ENCODE results near the gene MAST3. TPM values are rescaled to one million over a fixed set of nuclear protein-coding genes. Genes with fewer than 3 reads are reported as not detected.

Gene MAST3
- total and polyA plus RNA-seq, 2 of the 13 experiments (the other 11 are each of a cell fraction or from before 2014, with no cell fraction given), result 4.1 to 4.6 TPM

DNA sequence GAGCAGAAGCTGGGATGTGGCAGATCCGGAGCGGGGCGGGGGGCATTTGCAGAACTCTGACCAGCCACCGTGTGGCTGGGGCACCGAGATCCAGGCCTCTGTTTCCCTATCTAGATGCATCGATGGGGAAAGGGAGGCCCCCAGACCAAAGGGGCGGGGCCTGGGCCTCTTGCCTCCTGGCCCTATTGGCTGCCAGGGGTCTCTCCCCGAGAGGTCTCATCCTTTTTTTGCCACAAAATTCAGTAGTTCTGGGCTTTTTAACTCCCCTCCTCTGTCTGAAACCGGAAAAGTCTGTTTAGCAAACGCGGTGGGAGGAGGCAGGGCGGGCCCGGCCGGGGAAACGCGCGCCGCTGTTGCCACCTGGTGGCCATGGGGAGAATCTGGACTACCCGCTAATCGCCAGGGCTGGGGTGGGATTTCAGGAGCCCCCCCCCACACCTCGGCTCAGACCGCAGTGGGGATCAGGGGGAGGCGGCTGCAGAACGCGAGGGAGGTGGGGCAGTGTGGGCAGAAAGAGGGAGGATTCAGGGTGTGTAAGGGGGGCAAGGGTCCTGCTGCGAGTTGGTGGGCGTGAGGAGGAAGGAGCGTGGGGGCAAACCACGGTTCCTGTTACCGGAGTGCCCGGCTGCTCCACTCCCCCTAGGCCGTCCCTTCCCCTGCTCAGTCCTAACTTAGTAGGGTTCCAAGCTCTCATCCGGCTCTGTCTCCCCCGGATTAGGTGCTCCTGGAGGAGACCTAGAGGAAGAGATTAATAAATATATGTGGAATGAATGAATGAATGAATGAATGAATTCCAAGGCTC lies 39.2 kb upstream of the MAST3 start (continued):
- TF ChIP-seq, protein P1, sequence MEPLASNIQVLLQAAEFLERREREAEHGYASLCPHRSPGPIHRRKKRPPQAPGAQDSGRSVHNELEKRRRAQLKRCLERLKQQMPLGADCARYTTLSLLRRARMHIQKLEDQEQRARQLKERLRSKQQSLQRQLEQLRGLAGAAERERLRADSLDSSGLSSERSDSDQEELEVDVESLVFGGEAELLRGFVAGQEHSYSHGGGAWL (CRISPR knock-in tag; IDR thresholded peaks at IDR 0.05), result no peak
- TF ChIP-seq, protein P2, sequence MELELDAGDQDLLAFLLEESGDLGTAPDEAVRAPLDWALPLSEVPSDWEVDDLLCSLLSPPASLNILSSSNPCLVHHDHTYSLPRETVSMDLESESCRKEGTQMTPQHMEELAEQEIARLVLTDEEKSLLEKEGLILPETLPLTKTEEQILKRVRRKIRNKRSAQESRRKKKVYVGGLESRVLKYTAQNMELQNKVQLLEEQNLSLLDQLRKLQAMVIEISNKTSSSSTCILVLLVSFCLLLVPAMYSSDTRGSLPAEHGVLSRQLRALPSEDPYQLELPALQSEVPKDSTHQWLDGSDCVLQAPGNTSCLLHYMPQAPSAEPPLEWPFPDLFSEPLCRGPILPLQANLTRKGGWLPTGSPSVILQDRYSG (CRISPR knock-in tag; IDR thresholded peaks at IDR 0.05), result no peak
- TF ChIP-seq TBP (CRISPR knock-in tag; IDR thresholded peaks at IDR 0.05) (no peak), IKZF4 (CRISPR knock-in tag; IDR thresholded peaks at IDR 0.05; ENCODE audit: borderline replicate concordance, low read depth, not compliant biosample characterization) (no peak), ZNF136 (CRISPR knock-in tag; IDR thresholded peaks at IDR 0.05; ENCODE audit: low read depth) (no peak), FOSL2 (CRISPR knock-in tag; IDR thresholded peaks at IDR 0.05) (peak; percentile 48), RFX5 (IDR thresholded peaks at IDR 0.05; ENCODE audit: low read depth, low read length) (no peak), KLF11 (CRISPR knock-in tag; IDR thresholded peaks at IDR 0.05) (no peak), NRL (CRISPR knock-in tag; IDR thresholded peaks at IDR 0.05; ENCODE audit: borderline replicate concordance) (no peak), ZNF326 (CRISPR knock-in tag; IDR thresholded peaks at IDR 0.05; ENCODE audit: borderline replicate concordance) (no peak), MIER3 (CRISPR knock-in tag; IDR thresholded peaks at IDR 0.05; ENCODE audit: borderline replicate concordance) (no peak; the same call in 1 of the 2 replicates), ZFP36L1 (CRISPR knock-in tag; IDR thresholded peaks at IDR 0.05) (no peak), ZNF143 (CRISPR knock-in tag; IDR thresholded peaks at IDR 0.05) (no peak), NFE2 (CRISPR knock-in tag; IDR thresholded peaks at IDR 0.05) (no peak), ZC3H13 (CRISPR knock-in tag; IDR thresholded peaks at IDR 0.05) (no peak), ZNF562 (CRISPR knock-in tag; IDR thresholded peaks at IDR 0.05; ENCODE audit: borderline replicate concordance) (no peak), HNRNPLL (IDR thresholded peaks at IDR 0.05; ENCODE audit: low read depth, low read length, poor library complexity, severe bottlenecking) (peak; percentile 36), ONECUT2 (CRISPR knock-in tag; IDR thresholded peaks at IDR 0.05) (no peak), BRD4 (CRISPR knock-in tag; IDR thresholded peaks at IDR 0.05) (no peak), KDM1A (CRISPR knock-in tag; IDR thresholded peaks at IDR 0.05) (no peak), ZNF383 (CRISPR knock-in tag; IDR thresholded peaks at IDR 0.05; ENCODE audit: borderline replicate concordance) (no peak)
- TF ChIP-seq, protein P3, sequence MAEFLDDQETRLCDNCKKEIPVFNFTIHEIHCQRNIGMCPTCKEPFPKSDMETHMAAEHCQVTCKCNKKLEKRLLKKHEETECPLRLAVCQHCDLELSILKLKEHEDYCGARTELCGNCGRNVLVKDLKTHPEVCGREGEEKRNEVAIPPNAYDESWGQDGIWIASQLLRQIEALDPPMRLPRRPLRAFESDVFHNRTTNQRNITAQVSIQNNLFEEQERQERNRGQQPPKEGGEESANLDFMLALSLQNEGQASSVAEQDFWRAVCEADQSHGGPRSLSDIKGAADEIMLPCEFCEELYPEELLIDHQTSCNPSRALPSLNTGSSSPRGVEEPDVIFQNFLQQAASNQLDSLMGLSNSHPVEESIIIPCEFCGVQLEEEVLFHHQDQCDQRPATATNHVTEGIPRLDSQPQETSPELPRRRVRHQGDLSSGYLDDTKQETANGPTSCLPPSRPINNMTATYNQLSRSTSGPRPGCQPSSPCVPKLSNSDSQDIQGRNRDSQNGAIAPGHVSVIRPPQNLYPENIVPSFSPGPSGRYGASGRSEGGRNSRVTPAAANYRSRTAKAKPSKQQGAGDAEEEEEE (CRISPR knock-in tag; IDR thresholded peaks at IDR 0.05; ENCODE audit: borderline replicate concordance), result 0 out of 2 replicates have a peak, but pooled peaks have one; percentile 37
- TF ChIP-seq, protein P4, sequence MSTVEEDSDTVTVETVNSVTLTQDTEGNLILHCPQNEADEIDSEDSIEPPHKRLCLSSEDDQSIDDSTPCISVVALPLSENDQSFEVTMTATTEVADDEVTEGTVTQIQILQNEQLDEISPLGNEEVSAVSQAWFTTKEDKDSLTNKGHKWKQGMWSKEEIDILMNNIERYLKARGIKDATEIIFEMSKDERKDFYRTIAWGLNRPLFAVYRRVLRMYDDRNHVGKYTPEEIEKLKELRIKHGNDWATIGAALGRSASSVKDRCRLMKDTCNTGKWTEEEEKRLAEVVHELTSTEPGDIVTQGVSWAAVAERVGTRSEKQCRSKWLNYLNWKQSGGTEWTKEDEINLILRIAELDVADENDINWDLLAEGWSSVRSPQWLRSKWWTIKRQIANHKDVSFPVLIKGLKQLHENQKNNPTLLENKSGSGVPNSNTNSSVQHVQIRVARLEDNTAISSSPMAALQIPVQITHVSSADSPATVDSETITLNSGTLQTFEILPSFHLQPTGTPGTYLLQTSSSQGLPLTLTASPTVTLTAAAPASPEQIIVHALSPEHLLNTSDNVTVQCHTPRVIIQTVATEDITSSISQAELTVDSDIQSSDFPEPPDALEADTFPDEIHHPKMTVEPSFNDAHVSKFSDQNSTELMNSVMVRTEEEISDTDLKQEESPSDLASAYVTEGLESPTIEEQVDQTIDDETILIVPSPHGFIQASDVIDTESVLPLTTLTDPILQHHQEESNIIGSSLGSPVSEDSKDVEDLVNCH (CRISPR knock-in tag; IDR thresholded peaks at IDR 0.05), result no peak
- TF ChIP-seq, protein P5, sequence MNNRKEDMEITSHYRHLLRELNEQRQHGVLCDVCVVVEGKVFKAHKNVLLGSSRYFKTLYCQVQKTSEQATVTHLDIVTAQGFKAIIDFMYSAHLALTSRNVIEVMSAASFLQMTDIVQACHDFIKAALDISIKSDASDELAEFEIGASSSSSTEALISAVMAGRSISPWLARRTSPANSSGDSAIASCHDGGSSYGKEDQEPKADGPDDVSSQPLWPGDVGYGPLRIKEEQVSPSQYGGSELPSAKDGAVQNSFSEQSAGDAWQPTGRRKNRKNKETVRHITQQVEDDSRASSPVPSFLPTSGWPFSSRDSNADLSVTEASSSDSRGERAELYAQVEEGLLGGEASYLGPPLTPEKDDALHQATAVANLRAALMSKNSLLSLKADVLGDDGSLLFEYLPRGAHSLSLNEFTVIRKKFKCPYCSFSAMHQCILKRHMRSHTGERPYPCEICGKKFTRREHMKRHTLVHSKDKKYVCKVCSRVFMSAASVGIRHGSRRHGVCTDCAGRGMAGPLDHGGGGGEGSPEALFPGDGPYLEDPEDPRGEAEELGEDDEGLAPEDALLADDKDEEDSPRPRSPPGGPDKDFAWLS (CRISPR knock-in tag; IDR thresholded peaks at IDR 0.05; ENCODE audit: borderline replicate concordance), result no peak

Measured in HepG2 (cell line).